HEK293 (cell line): Measurements from ENCODE around the gene AMBRA1.

Source experiments
- SALL2 ChIP-seq: fragments of 450-650 bp; formaldehyde crosslinking; IDR thresholded peaks from 2 replicates; pipeline ENCODE4 v1.5.0; 2017; ENCODE audit warnings: missing biosample characterization, mild to moderate bottlenecking, missing genetic modification characterization, borderline replicate concordance
- ZNF426 ChIP-seq: fragments of 450-650 bp; formaldehyde crosslinking; IDR thresholded peaks from 2 replicates; pipeline ENCODE4 v1.5.1; 2017; ENCODE audit warnings: missing biosample characterization, missing genetic modification characterization, mild to moderate bottlenecking, inconsistent platforms, moderate library complexity
- ZNF48 ChIP-seq: fragments of 450-650 bp; formaldehyde crosslinking; IDR thresholded peaks from 2 replicates; pipeline ENCODE4 v1.5.1; 2016; ENCODE audit warnings: missing biosample characterization, missing genetic modification characterization
- TF ChIP-seq, protein P1 (sequence below): fragments of 450-650 bp; formaldehyde crosslinking; IDR thresholded peaks from 2 replicates; pipeline ENCODE4 v1.5.1; 2016; ENCODE audit warnings: missing biosample characterization, missing genetic modification characterization
- TF ChIP-seq, protein P2 (sequence below): fragments of 450-650 bp; IDR thresholded peaks from 2 replicates; pipeline ENCODE4 v1.5.1; 2018; ENCODE audit warnings: missing biosample characterization, mild to moderate bottlenecking, missing genetic modification characterization

DNA sequence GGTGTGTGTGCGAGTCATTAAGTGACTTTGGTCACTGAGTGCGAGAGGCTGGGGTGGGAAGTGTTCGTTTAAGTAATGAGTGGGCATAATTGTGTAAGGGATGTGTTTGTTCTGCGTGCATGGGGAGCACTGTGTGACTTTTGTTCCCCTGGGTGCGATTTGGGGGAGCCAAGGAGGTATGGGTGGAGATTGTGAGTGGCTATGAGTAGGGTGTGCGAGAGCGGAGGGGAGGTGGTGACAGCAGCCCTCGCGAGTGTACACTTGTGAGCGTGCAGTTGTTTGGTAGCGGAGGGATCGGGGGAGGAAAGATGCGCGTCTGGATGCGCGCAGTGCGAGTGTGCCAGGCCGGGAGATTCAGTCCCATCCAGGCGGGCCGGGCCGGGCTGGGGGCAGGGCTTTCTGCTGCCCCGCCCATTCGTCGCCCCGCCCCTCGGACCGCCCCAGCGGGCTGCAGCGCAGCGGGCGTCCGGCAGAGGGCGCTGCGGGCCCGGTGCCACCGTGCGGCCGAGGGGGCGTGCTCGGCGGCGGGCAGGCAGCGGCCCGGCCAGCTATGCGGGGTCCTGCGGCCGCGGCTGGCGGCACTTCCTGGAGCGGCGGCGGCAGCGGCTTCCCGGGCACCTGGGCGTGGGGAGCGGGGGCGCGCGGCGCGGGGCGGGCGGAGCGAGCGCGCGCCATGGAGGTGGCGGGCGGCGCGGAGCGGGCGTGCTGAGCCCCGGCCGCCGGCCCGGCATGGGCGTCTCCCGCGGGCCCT, 246.8 kb downstream of the AMBRA1 start, which contains the start of gene DGKZ:
- no peak for TF ChIP-seq ZNF48 (tag by site-specific recombination)
- no peak for TF ChIP-seq ZNF426
- no peak for TF ChIP-seq SALL2 (tag by site-specific recombination)
- TF ChIP-seq, protein P1, sequence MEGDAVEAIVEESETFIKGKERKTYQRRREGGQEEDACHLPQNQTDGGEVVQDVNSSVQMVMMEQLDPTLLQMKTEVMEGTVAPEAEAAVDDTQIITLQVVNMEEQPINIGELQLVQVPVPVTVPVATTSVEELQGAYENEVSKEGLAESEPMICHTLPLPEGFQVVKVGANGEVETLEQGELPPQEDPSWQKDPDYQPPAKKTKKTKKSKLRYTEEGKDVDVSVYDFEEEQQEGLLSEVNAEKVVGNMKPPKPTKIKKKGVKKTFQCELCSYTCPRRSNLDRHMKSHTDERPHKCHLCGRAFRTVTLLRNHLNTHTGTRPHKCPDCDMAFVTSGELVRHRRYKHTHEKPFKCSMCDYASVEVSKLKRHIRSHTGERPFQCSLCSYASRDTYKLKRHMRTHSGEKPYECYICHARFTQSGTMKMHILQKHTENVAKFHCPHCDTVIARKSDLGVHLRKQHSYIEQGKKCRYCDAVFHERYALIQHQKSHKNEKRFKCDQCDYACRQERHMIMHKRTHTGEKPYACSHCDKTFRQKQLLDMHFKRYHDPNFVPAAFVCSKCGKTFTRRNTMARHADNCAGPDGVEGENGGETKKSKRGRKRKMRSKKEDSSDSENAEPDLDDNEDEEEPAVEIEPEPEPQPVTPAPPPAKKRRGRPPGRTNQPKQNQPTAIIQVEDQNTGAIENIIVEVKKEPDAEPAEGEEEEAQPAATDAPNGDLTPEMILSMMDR (tag by site-specific recombination), result no peak; the same call in 1 of the 2 replicates
- TF ChIP-seq, protein P2, sequence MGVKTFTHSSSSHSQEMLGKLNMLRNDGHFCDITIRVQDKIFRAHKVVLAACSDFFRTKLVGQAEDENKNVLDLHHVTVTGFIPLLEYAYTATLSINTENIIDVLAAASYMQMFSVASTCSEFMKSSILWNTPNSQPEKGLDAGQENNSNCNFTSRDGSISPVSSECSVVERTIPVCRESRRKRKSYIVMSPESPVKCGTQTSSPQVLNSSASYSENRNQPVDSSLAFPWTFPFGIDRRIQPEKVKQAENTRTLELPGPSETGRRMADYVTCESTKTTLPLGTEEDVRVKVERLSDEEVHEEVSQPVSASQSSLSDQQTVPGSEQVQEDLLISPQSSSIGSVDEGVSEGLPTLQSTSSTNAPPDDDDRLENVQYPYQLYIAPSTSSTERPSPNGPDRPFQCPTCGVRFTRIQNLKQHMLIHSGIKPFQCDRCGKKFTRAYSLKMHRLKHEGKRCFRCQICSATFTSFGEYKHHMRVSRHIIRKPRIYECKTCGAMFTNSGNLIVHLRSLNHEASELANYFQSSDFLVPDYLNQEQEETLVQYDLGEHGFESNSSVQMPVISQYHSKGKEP (tag by site-specific recombination), result 0 out of 2 replicates have a peak, but pooled peaks have one; percentile 19
